SIG-M5 treated with dmso at 0.1 percent for 504 hours (cell line): ENCODE results near the gene FUT1.
A peak's percentile ranks its signal among the peaks of the same experiment; 100 is the strongest.
"Not testable (repeated sequence)": the region's sequence is repeated elsewhere in the genome, so short reads cannot be mapped to it uniquely, and the experiment has no call there.

Experiments used
- DNase-seq: peaks from one replicate; lab custom pipeline; 2025; ENCODE audit not compliant: unreplicated experiment; lab: John Stamatoyannopoulos, UW

The FUT1 gene

GRCh38 chr19:48768994-48769713 is 16.7 kb upstream of the FUT1 start:
- DNase-seq, result peak; percentile 49

GRCh38 chr19:48768171-48768753 is 15.8 kb upstream of the FUT1 start:
- DNase-seq, result not testable (repeated sequence)

GRCh38 chr19:48765816-48766215 is 13.4 kb upstream of the FUT1 start:
- DNase-seq, result not testable (repeated sequence)

GRCh38 chr19:48760504-48761205 is 8.2 kb upstream of the FUT1 start:
- no peak for DNase-seq

- DNase-seq, result no peak
Measured at GRCh38 chr19:48757741-48758144, 5.3 kb upstream of the FUT1 start.

- DNase-seq, result no peak
Measured at GRCh38 chr19:48757089-48757675, 4.7 kb upstream of the FUT1 start.

GRCh38 chr19:48756686-48757085 is 4.2 kb upstream of the FUT1 start:
- DNase-seq, result no peak

- no peak for DNase-seq
Measured at GRCh38 chr19:48756212-48756611, 3.8 kb upstream of the FUT1 start.

GRCh38 chr19:48755787-48756186 is 3.3 kb upstream of the FUT1 start:
- no peak for DNase-seq

- DNase-seq, result no peak
Measured at GRCh38 chr19:48755084-48755641, 2.7 kb upstream of the FUT1 start, which contains the start of gene FGF21. FGF21 (plus strand) TSS chr19:48755524; CDS start chr19:48756237, 713 bp downstream.

DNA sequence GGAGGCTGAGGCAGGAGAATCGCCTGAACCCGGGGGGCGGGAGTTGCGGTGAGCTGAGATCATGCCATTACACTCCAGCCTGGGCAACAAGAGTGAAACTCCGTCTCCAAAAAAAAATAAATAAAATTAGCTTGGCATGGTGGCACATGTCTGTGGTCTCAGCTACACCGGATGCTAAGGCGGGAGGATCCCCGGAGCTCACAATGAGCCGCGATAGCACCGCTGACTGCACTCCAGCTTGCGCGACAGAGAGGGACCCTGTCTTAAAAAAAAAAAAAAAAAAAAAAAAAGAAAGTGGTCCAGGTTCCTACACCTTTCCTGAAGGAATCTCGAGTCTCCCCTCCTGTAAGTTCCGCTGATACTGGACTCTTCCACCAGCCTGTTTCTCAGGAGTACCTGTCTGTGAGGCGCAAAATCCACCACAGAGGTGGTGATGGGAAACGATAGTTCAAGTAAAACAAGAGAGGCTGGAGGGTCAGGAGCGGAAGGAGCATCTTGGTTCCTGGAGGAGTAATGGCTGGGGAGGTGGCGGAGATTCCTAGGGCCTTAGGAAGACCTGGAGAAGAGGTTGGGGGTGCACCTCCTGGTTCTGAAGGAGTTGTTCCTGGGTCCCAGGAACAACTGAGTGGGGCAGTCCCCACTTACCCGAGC is 471 bp downstream of the FUT1 start:
- DNase-seq, result no peak

GRCh38 chr19:48750771-48751504 is 1.5 kb downstream of the FUT1 start:
- DNase-seq, result peak; percentile 22

GRCh38 chr19:48750351-48750750 is 2.1 kb downstream of the FUT1 start:
- no peak for DNase-seq

DNA sequence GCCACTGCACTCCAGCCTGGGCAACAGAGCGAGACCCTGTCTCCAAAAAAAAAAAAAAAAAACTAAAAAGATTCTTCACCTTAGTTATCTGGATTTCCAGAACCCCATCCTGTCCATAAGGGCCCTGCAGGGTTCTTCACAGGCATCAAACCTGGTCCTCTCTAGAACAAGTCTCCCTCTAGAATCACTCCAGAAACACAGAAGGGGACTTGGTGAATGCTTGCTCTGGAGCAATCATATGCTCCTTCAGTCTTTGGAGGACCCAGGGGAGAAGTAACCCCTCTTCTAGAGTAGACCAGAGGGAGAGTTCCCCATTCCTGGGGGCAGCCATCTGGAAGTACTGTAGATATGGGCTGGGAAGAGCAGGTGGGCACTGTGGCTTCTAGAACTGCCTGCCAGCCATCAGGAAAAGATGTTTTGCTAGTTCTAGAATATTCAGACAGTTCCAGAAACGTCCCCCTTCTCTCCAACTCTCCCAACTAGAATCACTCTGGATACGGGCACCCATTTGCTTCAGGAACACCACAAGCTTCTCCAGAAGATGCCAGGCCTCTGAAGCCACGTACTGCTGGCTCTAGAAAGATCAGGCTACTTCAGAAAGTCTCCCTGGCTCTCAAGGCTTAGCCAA is 2.8 kb downstream of the FUT1 start:
- no peak for DNase-seq

GRCh38 chr19:48746738-48747575 is 5.5 kb downstream of the FUT1 start, which contains the start of gene IZUMO1:
IZUMO1 (minus strand) TSS chr19:48746909; CDS start chr19:48745859, 1,050 bp downstream.
- DNase-seq, result peak; percentile 28

- no peak for DNase-seq
Measured at GRCh38 chr19:48746110-48746509, 6.3 kb downstream of the FUT1 start.

DNA sequence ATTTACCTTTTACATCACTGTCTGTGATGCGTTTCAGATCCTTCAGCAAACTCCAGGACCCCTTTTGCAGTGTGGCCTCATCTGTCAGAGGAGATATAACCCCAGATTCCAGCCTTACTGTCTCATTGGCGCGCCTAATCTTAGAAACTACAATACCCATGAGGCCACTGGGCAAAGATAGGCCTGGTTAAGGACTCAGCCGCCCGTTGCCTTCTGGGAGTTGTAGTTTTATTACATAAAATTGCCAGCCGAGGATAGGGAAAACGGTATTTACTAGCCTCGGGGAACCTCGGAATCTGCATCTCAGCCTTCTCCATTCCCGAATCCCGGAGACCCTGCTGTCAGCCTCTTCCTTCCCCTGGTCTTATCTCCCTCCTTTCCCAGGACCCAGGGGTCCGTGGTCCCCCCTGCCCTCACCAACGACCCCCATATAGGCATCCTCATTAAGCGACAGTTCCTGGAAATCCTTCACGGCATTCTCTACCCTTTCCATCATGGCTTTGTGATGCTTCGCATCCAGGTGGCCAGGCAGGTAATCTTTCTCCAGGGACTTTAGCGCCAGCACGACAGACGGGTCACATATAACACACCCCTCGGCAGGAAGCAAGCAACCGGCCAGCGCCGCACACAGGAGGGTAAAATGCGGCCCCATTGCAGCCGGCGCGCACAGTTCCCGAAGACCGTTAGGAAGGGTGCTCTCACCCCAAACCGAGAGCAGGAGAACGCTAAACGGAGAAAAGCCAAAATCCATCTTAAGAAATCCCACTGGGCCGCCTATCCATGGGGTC is 7.0 kb downstream of the FUT1 start:
- peak; percentile 20 for DNase-seq

DNA sequence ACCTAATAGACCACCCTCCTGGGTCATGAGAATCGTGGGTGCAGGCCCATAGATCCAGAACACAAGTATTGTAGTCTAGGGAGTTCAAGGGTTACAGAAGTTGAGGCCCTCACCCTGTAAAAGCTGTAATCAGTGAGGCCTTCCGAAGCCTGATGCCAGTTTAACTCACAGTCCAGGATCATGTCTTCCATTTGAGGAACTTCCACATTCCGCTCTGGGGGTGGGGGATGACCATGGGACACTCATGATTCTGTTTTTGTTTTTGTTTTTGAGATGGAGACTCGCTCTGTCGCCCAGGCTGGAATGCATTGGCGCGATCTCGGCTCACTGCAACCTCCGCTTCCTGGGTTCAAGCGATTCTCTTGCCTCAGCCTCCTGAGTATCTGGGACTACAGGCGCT is 10.3 kb downstream of the FUT1 start:
- DNase-seq, result no peak
